Colon (tissue), 2 donors: ENCODE measurements around the gene CTDSPL.

ENCODE experiments used
- FAIRE-seq: peaks from 2 replicates; lab custom pipeline; 2012; peaks lifted over from hg19 to GRCh38; lab: Jason Lieb, UNC
- donor health status: control.
- donor health status: control.

The CTDSPL gene

DNA sequence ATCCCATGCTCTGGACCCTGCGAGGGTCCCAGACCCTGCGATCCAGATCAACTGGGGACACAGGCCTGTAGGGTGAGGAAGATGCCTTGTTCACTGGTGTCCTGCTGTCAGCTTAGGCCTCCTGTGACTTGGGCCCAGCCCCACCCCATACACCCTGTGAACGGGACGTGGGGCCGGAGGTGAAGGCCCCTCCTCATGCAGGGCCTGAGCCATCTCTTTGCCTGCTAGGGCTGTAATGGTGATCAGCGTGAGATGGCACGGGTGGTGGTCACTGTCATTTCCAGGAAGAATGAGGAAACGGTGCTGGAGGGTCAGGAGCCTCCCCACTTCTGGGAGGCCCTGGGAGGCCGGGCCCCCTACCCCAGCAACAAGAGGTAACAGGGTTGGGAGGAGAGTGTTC is 141.3 kb downstream of the CTDSPL start:
- FAIRE-seq = no peak

DNA sequence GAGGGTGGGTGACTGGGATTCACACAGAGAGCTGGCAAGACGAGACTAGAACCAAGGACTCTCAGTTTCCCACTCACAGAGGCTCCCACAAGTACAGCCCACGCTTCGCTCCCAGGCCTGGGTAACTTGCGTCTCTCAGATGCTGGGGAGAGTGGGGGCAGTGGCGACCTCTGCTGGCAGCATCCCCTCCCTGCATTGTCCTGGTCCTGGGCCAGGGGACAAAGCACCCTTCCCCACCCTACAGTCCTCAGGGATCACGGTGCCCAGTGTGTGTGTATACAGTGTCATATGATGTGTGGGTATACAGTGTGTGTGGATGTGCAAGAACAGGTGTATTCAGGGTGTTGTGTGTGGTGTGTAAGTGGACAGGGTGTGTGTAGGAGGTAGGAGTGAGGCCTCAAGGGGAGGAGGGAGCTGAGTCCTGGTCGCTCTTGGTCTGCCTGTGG is 141.7 kb downstream of the CTDSPL start:
- FAIRE-seq = no peak

DNA sequence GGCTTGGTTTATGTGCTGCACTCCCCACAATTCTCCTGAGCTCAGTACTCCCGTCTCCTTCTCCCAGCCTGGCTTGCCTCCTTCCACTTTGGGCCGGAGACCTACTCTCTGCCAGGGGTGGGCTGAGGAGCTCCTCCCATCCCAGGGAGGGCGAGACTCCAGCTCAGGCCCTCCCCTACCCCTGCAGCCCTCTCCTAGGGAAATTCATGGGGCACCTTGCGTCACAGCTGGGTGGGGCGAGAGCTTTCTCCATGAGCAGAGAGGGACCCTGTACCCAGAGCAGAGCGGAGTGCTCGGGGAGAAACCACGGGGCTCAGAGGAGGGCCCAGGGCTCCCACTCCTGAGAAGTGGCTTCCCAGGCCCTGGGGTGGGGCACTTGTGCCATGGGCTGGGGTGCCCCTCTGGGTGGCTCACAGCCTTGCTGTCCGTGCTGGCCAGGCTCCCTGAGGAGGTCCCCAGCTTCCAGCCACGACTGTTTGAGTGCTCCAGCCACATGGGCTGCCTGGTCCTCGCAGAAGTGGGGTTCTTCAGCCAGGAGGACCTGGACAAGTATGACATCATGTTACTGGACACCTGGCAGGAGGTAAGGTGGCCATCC is 142.2 kb downstream of the CTDSPL start:
- FAIRE-seq = no peak

DNA sequence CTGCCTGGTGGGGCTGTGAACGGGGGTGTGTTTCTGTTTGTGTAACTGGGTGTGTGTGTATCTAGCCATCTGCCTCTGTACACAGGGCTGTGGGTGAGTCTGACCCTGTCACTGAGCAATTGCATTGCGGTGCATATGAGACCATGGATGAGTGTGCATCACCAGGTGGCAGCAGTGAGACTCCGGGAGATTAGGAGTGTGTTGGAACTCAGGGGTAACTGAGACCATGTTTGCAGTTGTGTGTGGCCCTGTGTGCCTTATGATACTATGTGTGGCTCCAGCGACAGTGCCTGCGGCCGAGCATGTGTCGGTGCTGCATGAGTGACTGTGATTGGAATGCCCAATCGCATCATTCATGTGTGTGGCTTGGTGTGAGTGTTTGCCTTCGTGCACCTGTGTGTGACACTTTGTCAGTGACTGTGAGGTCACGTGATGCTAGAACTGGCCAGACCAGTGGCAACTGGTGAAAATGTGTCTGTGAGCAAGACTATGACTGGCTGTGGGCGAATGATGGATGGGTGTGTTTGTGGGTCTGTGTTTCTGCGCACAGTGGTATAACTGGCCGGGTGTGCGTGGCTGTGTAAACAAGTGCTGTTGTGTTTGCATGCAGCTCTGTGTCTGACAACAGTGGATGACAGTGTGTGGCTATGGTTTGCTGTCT is 142.9 kb downstream of the CTDSPL start:
- FAIRE-seq = no peak

DNA sequence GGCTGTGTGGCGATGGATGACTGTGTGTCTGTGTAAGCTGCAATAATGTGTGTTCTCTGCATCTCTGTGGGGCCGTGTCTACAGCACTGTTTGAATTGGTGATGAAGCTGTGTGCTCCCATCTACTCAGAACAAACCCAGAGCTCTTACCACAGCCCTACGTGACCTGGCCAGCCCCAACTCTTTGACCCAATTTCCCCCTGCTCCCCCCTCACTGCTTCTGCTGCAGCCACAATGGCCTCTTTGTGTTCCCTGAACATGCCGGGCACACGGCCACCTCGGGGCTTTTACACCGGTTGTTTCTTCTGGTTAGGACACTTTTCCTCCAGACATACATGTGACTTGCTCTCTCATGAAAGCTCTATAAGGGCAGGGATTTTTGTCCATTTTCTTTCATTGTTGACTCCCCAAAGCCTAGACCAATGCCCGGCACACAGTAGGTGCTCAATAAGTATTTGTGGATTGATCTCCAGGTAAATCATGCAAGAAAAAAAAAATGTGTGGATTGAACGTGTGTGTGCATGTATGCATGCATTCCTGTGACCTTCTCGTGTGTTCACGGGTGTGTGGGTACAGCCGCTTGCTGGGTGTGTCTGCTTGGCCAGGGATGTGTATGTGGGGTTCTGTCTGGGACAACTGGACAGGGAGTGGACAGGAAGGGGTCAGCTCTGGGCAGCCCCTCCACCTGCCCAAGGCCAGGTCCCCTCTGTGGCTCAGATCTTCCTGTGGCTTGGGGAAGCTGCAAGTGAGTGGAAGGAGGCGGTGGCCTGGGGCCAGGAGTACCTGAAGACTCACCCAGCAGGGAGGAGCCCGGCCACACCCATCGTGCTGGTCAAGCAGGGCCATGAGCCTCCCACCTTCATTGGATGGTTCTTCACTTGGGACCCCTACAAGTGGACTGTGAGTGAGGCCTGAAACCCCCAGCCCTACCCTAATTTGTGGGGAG is 143.7 kb downstream of the CTDSPL start:
- no peak for FAIRE-seq

DNA sequence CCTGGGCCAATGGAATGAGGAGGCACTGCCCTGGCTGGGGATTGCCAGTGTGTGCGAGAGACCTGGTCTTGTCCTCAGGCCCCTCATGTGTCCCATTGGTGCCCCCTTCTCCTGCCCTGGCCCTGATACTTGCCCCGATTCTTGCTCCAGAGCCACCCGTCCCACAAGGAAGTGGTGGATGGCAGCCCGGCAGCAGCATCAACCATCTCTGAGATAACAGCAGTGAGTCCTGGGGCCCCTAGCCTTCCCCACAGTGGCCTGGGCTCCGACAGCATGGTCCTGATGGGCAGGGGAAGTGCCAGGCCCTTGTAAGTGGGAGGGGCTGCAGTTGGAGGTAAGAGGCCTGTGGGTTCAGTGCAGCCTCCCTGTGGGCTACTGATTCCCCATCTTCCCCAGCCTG is 144.4 kb downstream of the CTDSPL start:
- no peak for FAIRE-seq

DNA sequence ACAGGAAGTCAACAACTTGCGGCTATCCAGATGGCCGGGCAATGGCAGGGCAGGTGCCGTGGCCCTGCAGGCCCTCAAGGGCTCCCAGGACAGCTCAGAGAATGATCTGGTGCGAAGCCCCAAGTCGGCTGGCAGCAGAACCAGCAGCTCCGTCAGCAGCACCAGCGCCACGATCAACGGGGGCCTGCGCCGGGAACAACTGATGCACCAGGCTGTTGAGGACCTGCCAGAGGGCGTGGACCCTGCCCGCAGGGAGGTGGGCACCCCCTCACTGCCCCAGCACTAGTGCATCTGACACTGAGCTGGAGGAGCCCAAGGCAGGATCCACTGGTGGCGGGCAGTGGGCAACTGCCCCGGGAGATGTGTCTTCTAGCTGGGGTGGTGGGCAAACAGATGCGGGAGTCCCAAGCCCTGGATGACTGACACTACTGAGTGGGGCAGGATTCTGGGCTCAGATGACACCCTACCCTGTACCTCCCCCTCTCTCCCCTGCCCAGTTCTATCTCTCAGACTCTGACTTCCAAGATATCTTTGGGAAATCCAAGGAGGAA is 144.8 kb downstream of the CTDSPL start:
- no peak for FAIRE-seq

DNA sequence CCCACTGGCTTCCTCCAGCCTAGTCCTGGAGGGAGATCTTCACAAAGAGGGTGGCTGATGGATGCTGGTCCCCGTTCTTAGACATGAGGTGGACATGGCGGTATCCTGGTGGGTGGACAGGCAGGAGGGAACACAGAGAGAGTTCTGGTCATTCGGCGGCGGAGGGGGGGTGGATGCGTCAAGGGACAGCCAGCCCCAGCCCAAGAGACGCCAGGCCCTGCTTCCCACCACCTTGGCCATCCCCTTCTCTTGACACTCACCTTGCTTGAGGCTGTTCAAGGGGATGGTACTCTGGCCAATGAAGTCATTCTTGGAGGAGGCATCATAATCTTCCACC is 146.0 kb downstream of the CTDSPL start:
- FAIRE-seq = no peak

DNA sequence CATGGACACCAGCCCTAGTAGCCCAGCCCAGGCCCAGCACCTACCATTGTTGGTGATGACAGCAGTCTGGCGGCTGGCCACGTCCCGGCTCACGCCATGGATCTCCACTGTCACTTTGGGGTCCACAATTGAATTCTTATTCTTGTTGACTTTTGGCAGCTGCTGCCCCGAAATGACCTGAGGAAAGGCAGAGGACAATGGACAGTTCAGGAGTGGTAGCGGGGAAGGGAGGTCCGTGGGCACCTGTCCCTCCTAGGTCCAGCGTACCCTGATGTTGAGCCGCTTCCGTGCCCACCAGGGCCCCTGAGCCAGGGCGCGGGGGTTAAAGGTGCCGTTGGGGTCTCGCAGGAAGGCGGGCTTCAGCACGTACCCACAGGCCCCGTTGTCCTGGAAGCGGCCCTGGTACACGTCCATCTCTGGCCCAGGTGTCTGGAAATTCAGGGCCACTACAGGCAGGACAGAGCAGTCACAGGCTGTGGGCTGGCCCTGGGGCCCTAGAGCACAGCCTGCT is 146.6 kb downstream of the CTDSPL start:
- no peak for FAIRE-seq

DNA sequence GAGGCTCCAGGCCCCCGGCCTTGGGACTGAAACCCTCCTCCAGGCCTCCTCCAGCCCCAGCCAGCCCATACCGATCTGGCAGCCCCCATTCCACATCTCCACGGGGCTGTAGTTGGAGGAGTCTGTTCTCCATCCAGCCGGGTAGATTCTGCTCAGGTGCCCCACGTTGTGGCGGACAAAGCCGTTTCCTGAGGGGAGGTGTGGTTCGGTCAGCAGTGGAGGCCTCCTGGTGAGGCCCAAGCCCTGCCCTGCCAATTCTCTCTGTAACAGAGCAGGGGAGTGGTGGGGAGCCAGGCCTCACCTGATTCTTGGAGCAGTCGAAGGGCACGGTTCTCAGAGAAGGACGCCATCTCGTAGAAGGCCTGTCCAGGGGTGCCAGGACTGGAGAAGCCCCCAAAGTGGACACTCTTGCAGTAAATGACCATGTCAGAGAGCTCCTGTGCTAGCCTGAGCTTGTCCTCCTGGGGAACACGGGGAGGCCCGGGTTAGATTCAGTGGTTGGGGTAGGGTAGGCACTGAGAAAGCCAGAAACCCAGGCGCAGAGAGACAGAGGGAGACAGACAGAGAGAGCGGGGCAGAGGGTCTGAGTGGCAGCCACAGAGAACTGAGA is 147.4 kb downstream of the CTDSPL start:
- no peak for FAIRE-seq

DNA sequence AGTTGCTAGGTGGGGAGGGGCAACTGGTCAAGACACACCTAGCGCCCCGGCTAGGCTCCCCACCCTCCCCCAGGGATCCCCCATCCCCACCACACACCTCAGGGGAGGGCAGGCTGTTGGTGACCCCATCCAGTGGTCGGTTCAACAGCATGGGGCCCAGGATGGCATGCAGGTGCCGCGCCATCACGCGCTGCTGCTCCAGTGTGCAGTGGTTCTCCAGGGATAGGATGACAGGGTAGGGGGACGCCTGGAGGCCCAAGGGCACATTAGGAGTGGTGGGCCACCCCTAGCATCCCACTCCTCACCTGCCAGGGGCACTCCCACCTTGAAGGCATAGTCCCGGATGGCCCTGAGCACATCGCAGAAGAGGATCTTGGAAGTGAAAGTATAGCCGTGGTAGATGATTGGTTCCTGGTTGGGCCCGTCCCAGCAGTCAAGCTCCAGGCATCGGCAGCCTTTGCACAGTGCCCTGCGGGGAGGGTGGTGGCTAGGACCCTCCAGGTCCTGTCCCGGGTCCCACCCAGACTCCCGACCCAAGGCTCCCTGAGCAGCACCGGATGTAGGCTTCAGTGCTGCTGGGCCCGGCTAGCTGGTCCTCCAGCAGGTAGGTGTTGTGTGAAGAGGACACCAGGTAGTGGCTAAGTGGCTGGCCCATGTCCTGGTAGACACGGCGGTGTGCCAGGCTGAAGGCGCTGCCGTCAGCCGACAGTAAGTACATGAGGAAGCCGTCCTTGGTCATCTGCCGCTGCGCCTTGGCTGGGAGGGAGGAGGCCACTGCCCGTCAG is 148.3 kb downstream of the CTDSPL start:
- no peak for FAIRE-seq

DNA sequence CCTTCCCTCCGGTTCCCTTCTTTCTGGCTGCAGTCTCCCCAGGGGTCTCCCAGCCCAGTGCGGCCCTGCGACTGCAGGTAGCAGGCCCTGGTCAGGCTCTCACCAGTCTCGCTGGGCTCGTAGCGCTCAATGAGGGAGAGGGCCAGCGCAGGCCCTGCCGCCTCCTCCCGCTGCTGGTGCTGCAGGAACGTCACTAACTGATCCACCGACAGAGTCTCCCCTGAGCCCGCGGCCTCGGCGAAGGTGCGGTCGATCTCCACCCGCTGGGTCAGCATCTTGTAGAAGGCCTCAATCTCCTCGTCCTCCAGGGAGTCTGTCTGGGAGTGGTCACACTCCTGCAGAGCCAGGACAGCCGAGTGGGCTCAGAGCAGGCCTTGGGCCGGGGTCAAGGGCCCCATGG is 149.4 kb downstream of the CTDSPL start:
- no peak for FAIRE-seq

DNA sequence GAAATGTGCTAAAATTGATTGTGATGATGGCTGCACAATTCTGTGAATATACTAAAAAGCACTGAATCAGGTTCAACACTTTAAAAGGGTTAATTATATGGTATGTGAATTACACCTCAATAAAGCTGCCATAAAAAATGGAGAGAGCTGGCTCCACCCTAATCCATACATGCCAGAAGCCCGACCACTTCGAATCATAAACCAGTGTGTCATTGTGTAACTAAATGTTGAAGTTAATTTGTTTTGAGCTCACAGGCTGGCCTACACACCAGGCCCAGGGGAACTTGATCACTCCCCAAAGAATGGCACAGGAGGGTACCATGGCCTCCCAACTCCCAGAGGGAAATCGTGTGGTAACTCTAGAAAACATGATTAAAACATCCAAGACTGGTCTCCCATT is 153.8 kb downstream of the CTDSPL start:
- FAIRE-seq = no peak

DNA sequence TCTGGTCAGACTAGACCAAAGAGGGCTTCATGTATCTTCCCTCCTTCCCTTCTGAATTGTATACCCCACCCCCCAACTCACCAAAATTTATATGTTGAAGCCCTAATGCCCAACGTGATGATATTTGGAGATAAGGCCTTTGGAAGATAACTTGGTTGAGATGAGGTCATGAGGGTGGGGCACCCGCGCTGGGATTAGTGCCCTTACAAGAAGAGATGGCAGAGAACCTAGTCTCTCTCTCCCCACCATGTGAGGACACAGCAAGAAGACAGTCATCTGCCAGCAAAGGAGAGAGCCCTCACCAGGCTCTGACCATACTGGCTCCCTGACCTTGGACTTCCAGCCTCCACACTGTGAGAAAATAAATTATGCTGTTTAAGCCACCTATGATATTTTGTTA is 154.3 kb downstream of the CTDSPL start:
- FAIRE-seq = no peak

DNA sequence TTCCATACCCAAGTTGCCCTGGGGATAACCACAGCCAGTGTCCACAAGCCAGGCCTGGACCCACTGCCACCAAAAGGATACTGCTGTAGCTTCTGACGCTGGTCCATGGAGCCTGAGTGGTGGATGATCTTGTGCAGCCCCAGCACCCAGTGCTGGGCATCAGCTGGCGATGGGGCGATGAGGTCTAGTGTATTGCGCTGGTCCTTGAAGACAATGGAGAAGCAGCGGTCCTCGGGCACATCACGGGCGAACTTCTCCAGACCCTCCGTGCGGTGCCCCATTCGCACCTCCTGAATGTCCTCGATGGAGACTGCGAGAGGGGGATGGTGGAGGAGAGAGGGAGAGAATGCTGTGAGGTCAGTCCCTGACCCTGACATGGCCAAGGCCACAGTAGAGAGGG is 154.7 kb downstream of the CTDSPL start:
- no peak for FAIRE-seq

DNA sequence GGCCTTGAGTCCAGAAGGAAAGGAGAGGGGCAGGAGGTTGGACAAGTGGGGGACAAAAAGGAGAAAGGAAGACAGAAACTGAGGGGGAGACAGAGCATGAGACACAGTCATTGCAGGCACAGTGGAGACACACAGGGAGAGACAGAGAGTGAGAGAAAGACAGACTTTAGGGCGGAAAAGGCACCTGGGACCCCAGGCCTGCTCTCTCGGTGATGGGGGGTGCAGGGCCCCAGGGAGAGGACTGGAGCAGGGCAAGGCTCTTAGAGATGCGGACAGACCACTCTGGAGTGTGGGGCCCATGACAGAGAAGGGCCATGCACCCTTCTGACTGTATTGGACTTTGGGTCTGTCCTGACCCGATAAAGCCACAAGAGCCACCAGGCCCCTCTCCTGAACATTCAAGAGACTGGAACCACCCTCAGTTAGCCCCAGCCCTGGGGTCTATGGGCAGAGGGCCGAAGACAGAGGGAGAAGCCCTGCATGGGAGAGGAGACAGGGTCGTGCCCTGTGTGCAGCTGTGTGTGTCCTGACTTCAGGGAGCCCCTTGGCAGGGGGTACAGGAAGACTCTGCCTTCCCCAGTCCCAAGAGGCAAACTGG is 155.3 kb downstream of the CTDSPL start:
- no peak for FAIRE-seq

DNA sequence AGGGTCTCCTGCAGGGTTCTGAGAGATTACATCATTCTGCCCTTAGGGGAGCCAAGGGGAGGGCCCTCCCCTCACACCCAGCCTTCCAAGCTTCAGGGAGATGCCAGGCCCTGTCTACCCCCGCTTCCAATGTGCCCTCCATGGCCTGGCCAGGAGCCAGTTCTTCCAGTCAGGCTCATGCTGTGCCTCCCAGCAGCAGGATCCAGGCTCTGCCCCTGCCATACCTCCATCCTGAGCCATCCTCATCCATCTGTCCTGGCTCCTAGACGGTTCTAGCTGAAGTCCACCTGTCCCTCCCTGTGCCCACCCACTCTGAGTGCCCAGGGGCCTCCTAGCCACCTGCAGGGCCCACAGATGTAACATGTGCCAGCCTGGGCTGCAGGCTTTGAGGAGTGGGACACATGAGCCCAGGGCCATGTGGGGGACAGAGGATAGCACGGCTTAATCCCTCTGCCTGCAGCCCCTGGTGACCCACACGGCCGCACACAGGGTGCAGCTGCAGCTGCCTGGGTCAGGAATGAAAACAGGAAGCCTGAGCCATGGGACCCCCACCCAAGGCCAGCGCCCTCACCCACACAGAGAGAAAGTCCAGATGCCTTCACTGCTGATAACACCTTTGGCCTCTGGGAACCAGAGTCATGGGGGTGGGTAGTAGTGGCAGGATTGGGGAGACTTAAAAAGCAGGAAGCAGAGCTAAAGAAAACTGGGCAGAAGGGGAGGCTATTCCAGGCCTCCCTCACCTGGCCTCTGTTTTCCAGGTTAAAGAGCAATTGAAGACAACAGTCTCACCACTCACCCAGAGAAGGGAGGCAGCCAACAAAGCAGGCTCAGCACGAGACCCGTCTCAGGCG is 156.0 kb downstream of the CTDSPL start:
- FAIRE-seq = no peak

DNA sequence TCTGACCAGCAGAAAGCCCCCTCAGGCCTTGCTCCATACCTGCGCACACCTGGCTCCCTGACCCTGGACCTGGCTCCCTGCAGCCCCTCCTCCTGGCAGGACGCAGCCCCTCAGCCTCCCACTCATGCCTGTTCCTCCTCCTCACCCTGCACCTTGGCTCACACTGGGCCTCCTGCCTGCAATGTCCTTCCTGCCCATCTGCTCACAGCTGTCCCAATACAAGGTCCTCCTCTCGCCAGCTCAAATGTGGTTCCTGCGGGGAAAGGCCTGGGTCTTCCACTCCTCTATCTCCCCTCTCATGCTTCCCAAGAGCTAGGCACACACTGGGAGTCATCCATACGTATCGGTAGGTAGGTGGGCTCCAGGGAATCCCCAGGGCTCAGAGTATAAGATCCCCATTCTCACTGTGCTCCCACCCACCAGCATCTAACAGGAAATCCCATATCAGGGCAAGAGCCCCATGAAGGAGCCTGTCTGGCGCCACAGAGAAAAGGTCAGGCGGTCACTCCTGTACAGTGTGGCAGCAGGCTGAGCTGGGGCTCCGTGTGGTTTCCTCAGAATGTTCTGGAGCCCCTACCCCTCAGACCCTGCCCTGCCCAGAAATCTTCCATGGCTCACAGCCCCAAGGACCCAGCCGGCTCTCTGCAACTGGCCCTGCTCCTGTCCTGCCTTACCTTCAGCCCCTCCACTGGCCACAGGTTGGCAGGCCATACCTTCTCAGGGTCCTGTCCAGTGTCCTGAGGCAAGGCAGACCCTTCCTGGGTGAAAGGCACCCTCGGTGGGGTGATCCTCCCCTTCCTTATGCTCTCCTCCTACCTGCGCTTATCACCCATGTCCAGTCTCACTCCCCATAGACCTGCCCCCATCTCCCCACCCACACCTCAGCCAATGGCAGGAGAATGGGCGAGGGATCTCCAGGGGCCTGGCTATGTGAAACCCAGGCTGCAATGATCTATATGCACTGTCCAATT is 156.9 kb downstream of the CTDSPL start:
- FAIRE-seq = no peak
